HL-60 (cell line): ENCODE data around the gene TRPC4AP.

Experiments used
- DNase-seq, 2 experiments: peaks; one replicate each; pipeline ENCODE4 v3.0.0-alpha.2; 2010 to 2020; ENCODE audit warnings: low read depth in 1 of 2, low spot score in 1 of 2
- H3K27ac ChIP-seq: fragments of 250-450 bp; sonication (Bioruptor Pico); replicated peaks from 2 replicates; pipeline ENCODE4 v1.5.1; 2020; ENCODE audit warnings: mild to moderate bottlenecking, moderate library complexity
- H3K27me3 ChIP-seq: fragments of 250-450 bp; sonication (Bioruptor Pico); 2 replicates; pipeline ENCODE4 v1.5.1; 2021; ENCODE audit warnings: mild to moderate bottlenecking, moderate library complexity; ENCODE audit not compliant: insufficient read depth, poor library complexity, severe bottlenecking
- H3K4me3 ChIP-seq: replicated peaks from 2 replicates; pipeline ENCODE4 v1.5.1; 2011; ENCODE audit warnings: mild to moderate bottlenecking, control low read depth, low read length; ENCODE audit not compliant: insufficient read depth
- CTCF ChIP-seq: IDR thresholded peaks from one replicate; pipeline ENCODE4 v1.5.1; 2011; ENCODE audit warnings: low read length, control low read depth, inconsistent platforms; ENCODE audit not compliant: insufficient read depth
- GABPA ChIP-seq: IDR thresholded peaks from 2 replicates; pipeline ENCODE4 v1.6.1; 2012; ENCODE audit warnings: low read depth
- POLR2AphosphoS5 ChIP-seq: IDR thresholded peaks from 2 replicates; pipeline ENCODE4 v1.6.1; 2012; ENCODE audit warnings: low read depth
- REST ChIP-seq: IDR thresholded peaks from 2 replicates; pipeline ENCODE4 v1.6.1; 2012; ENCODE audit warnings: low read depth; ENCODE audit not compliant: insufficient replicate concordance
- SPI1 ChIP-seq: IDR thresholded peaks from 2 replicates; pipeline ENCODE4 v1.6.1; 2012; ENCODE audit warnings: low read depth, mild to moderate bottlenecking, borderline replicate concordance

TRPC4AP gene

GRCh38 chr20:35002426-35003210 lies 90.0 kb downstream of the TRPC4AP start:
- no peak for DNase-seq
- no peak for TF ChIP-seq POLR2AphosphoS5
- TF ChIP-seq CTCF: no peak
- no peak for TF ChIP-seq SPI1
- no peak for TF ChIP-seq GABPA
- no peak for TF ChIP-seq REST
- Histone ChIP-seq H3K27me3 (no peaks in the 10 kb centered on the region), H3K27ac (no peak overlapping the region), H3K4me3 (no peak overlapping the region)

GRCh38 chr20:35001596-35002362 lies 90.8 kb downstream of the TRPC4AP start:
- no peak overlapping the region for H3K4me3 ChIP-seq
- TF ChIP-seq REST (no peak), POLR2AphosphoS5 (no peak), SPI1 (no peak), CTCF (no peak), GABPA (no peak)
- H3K27me3 ChIP-seq: no peaks in the 10 kb centered on the region
- H3K27ac ChIP-seq: no peak overlapping the region
- no peak for DNase-seq

- Histone ChIP-seq H3K27me3 (no peaks in the 10 kb centered on the region), H3K4me3 (no peak overlapping the region), H3K27ac (no peak overlapping the region)
- no peak for DNase-seq
- TF ChIP-seq REST (no peak), GABPA (no peak), POLR2AphosphoS5 (no peak; the same call in 1 of the 2 replicates), CTCF (no peak), SPI1 (no peak)
Measured at GRCh38 chr20:35000922-35001595, 91.5 kb downstream of the TRPC4AP start.
